COLO668 (cell line): ENCODE measurements around the gene PHC2.
A peak's percentile ranks its signal among the peaks of the same experiment; 100 is the strongest.

ENCODE experiments used
- DNase-seq: peaks from one replicate; lab custom pipeline; 2025; ENCODE audit not compliant: unreplicated experiment; lab: John Stamatoyannopoulos, UW

PHC2 gene

GRCh38 chr1:33336580-33336979 lies 94.3 kb downstream of the PHC2 start:
- DNase-seq, result peak; percentile 89

DNA sequence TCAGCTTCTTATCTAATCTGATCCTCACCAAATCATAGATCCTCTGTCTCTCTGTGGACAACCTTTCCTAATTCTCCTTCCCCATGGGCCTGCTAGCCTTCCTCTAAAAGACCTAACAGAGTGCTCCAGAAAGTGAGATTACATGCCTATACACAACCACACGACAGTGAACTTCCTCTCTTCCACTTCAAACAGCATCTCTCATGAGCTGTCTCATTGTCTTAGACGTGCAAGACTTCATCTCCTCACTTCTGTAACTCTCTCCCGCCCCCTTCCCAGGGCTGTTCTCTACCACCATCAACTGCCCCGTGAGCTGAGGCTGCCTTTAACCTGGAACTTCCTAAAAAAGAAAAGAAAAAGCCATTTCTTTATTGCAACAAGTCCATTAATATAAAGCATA lies 95.9 kb downstream of the PHC2 start:
- DNase-seq, result no peak

- DNase-seq, result no peak
Measured at GRCh38 chr1:33334081-33334552, 96.8 kb downstream of the PHC2 start.

- no peak for DNase-seq
Measured at GRCh38 chr1:33332881-33333280, 98.0 kb downstream of the PHC2 start.

GRCh38 chr1:33332357-33332789 lies 98.5 kb downstream of the PHC2 start:
- no peak for DNase-seq

DNA sequence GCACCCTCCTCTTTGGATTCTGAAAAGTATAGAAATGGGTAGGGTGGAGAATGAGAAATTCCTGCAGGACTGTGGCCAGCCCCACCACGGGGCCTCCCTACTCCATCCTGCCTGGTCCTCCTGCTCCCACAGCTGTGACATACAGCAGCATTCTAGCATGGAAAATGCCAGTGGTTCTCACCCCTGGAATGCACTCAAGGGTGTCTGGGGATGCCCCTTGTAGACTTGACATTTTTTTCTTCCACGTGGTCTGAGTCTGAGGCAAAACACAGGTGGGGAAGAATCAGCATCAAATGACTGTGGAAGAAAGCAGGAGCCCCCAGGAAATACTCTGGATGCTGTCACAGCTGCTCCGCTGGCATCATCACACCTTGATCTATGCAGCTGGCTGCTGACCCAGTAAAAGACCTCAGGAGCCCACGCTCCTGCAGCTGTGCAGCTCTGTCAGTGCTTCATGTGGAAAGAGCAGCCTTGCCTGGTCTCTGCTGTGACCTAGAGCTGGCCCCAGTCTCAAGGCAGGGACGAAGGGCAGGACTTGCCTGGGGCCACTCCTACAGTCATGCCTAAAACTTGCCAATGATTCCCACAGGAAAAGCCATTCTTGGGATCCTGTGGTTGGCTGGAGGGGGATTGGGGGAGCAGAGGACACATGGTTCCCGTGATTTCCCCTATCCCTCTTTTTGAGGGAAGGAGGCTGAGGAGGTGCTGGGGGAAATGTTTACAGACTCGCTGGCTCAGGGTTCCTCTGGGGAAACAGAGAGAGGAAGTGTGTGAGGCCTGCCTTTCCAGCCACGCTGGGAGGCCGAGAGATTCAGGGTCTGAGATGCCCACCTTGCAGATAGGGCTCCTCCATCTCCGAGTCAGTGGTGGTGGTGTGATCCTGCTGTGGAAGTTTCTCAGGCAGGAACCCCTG lies 99.2 kb downstream of the PHC2 start:
- DNase-seq, result no peak

DNA sequence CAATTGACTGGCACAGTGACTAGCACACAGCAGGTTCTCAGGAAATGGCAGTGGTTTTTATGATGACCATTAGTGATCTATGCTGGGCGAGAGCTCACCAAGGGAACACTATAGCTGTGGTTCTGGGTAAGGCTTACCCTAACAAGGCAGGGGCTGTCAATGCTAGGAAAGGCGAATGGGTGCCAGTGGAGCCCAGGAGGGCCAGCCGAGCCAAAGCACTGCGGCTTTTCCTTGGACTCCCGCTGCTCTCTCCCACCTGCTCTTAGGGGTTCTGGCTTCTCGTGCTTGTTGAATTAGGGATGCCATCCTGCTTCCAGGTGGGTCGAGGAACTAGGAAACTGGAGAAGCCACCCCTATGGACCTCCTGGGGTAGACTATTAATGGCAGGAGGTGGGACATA lies 100.0 kb downstream of the PHC2 start:
- no peak for DNase-seq

GRCh38 chr1:33330361-33330890 lies 100.5 kb downstream of the PHC2 start:
- DNase-seq, result no peak

GRCh38 chr1:33329600-33330305 lies 101.1 kb downstream of the PHC2 start:
- no peak for DNase-seq

DNA sequence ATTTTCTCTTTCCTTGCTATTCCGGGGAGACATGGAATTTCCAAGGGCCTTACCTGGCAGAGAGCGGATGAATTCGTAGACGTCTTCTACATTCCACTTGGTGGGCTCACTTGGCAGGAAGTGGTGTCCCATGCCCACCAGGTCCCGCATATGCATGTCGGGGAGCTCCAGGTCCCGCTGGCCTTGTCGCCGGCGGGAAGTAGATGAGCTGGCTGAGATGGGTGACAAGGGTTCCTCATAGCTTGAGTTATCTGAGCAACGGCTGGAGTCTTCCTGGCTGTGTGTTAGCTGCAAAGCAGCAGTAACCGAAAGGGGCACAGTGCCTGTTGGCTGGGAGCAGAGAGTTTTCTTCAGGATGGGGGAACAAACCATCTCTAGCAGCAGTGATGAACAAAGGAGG lies 102.1 kb downstream of the PHC2 start:
- DNase-seq, result no peak

DNA sequence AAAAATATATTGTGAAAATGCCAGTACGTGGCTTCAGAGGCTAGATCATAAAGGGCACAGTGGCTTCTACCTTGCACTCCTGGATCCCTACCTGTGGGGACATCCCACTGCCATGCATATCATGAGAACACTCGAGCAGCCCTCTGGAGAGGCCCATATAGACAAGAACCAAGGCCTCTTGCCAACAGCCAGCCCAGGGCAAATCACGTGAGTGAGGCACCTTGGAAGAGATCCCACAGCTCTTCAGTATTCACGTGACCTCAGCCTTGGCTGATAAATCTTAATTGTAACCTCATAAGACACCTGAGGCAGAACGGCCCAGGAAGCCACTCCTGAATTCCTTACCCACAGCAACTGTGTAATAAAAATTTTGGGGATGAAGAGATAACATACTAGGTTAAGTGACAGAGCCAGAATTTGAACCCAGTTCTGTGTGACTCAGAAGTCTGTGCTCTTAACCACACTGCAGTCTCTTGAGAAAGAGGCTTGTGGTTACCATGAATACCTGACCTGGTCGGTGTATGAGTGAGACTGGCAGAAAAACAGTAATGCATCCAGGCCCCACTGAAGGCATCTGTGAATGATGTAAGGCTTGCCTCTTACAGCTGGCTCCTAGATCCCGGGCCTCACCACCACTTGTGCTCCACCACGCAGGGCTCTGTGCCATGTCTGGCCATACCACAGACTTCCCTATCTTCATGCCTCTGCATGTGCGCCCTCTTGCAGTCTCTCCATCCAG lies 103.1 kb downstream of the PHC2 start:
- DNase-seq, result no peak

GRCh38 chr1:33326785-33327184 lies 104.1 kb downstream of the PHC2 start:
- no peak for DNase-seq

GRCh38 chr1:33324677-33325575 lies 106.0 kb downstream of the PHC2 start:
- no peak for DNase-seq

DNA sequence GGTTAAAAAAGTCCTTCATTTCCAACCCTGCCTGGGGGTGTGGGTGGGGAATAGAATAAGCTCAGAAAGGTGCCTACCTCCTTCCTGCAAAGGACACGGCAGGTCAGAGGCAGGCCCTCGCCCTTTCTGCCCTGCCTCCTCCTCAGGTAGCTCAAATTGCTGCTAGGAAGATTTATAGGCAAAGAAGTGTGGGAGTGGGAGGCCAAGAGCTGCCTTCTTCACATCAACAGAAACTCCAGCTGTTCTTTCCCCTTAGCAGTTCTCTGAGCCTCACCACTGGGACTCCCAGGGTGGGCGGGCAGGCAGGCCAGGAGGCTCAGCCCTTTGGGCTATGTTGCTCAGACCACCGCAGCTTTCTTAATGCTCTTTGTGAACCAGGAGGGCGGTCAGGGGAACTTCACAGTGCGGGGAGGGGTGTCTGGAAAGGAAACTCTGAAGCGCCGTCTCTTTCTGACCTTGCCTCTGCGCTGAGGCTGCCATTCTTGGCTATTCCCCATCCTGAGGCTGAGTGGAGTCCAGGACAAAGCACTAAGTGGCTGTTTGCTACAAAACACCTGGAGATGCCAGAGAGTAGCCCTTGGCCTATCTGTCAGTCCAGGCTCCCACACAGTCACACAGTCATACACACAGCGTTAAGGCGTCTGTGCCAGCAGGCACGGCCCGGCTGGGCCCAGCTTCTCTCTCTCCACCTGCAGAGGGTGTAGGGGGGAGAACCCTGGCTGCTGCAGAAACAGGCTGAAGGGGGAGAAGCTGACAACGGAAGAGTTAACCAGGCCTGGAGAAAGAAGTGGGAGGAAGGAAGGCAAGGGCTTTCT lies 107.0 kb downstream of the PHC2 start:
- DNase-seq, result no peak

DNA sequence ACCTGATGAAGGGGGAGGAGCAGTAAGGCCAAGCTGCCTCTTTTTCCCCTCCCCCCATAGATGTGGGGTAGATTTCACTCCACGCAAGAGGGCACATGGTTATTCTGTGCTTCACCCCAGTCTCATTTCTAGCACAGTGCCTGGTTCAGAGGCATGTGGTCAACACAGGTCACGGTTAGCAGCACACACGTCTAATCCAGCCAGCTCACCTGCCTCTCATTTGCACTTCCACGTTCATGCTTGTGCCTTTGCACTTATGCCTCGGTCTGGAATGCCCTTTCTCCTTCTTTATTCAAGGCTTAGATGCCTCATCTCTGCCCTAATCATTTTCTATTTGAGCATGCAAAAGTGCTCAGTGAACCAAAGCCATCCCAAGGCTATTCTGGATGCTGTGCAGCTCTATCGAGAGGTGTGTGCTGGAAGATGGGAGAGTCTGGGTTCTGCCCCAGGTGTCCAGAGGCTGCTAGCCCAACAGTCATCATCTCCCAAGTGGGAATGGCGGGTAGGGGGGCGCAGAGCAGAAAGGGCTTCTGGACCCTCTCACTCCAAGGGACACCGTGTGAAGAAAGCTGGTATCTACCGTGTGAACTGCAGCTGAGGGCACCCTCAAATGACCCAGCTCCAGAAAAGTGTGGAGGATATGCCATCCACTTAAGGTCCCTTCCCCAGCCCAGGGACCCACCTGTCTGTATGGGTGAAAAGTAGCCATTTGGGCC lies 107.9 kb downstream of the PHC2 start:
- no peak for DNase-seq

DNA sequence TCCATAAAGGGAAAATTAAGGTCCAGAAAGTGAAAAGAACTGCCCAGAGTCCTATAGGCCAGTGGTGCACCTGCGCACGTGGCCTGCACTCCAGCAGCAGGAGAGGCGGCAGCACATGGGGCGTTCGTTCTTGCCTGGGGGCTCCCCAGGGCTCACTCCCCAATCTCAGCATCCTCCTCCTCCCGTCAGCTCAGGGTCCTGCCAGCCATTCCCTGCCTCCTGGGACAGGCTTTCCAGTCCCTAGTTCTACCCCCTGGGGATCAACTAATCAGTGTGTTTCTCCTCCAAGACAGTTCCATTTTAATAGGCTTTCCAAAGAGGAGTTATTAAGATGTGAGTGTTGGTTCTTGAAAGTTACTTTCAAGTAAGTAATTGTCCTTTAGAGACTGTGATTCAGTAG lies 108.8 kb downstream of the PHC2 start:
- no peak for DNase-seq

DNA sequence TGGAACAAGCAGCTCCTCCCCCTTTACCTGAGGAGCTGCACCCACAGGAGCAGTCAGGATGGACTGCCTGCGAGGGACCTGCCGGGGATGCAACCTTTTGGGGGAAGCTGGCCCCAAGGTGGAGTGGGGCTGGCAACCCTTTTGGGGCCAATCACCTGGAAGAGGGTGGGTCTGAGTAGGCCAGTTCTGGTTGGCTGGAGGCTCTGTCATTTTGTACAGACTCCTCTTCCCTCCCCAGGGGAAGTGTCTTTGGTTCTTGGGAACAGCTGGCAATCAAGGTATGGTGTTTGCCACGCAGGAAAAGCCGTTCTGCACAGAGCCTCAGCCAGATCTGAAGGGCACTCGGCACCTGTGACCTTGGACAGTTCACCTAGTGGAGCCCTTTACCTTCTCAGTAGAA lies 109.7 kb downstream of the PHC2 start:
- DNase-seq, result no peak

DNA sequence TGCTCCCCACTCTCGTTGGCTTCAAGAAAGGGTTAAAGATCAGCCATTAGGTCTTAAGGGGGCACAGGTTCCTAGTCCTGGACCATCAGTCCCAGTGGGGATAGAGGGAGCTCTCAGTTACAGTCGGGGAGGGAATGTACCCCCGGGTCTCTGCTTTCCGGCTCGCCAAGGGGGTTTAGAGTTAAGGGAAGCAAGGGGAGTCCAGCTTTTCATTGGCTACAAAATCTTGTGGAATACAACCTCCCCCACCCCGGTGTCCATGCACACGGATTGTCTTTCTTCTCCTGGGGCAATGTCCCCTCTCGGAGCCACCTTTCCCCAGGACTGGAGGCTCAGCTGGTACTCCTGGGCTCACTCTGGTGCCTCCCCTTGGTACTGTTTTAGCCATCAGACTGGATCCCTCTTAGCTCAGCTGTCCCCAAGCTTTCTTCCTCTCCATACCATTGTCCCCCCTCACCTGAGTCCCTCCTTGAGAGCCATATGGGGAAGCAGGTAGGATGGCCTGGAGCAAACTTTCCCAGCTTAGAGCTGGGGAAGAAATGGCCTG lies 110.2 kb downstream of the PHC2 start, which contains the start of gene A3GALT2:
TSS of gene A3GALT2 (minus strand) at position 480 of the 547 bp plus-strand sequence. CDS start at position 480, 0 bp downstream.
- DNase-seq, result no peak
